ENCODE results near the gene PPP4C. TPM values are rescaled to one million over a fixed set of nuclear protein-coding genes. Genes with fewer than 3 reads are reported as not detected.

The PPP4C gene
- total RNA-seq, 1 experiment from 2014 or later: 163 TPM

DNA sequence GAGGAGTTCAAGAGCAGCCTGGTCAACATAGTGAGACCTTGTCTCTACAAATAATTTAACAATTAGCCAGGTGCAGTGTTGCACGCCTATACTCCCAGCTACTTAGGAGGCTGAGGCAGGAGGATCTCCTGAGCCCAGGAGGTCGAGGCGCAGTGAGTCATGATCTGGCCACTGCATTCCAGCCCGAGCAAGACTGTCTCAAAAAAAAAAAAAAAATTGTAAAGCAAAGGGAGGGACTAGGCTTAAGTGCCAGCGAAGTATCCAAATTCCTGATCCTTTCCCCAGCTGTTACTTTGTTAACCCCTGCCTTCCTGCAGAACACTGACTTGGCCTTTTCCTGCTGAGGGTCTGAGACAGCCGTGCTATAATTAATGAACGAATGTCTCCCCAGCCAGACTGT is 34.9 kb downstream of the PPP4C start:
- Histone ChIP-seq H3K18ac (ENCODE audit: insufficient read length, low read depth, low read length) (no peak overlapping the region), H4K8ac (replicated peaks; ENCODE audit: insufficient read length, low read depth, low read length) (no peak overlapping the region), H3K9me3 (ENCODE audit: control insufficient read depth, low read depth, low read length) (no peaks in the 10 kb centered on the region), H3K23ac (ENCODE audit: insufficient read length, low read depth, low read length) (no peak overlapping the region), H3K9ac (ENCODE audit: extremely low read depth, insufficient read length, low read length) (no peak overlapping the region), H2BK12ac (ENCODE audit: insufficient read length, low read depth, low read length) (no peak overlapping the region), H2BK5ac (ENCODE audit: insufficient read length, low read length) (no peak overlapping the region), H2BK120ac (ENCODE audit: low read depth, low read length, poor library complexity, severe bottlenecking) (no peak overlapping the region), H3K4ac (ENCODE audit: low read depth, low read length) (no peak overlapping the region), H3K27ac (ENCODE audit: insufficient read length, low read depth, low read length) (no peak overlapping the region), H2AFZ (ENCODE audit: low read length) (no peak overlapping the region), H4K91ac (ENCODE audit: insufficient read length, low read depth, low read length) (no peak overlapping the region), H3K4me2 (ENCODE audit: insufficient read depth, insufficient read length, low read length) (no peak overlapping the region), H3K56ac (ENCODE audit: insufficient read length, low read depth, low read length) (no peak overlapping the region), H2BK20ac (ENCODE audit: low read depth, low read length, poor library complexity, severe bottlenecking) (no peak overlapping the region), H3T11ph (ENCODE audit: low read length) (no peak overlapping the region), H2BK15ac (ENCODE audit: low read depth, low read length) (no peak overlapping the region), H3K4me1 (ENCODE audit: insufficient read depth, low read length) (no peaks in the 10 kb centered on the region), H3K23me2 (ENCODE audit: insufficient read length, low read depth, low read length, poor library complexity, severe bottlenecking) (no peaks in the 10 kb centered on the region), H3K79me2 (ENCODE audit: insufficient read depth, low read length) (no peaks in the 10 kb centered on the region), H3K14ac (ENCODE audit: insufficient read depth, low read length) (no peak overlapping the region), H3K27me3 (ENCODE audit: insufficient read depth, low read length) (no peaks in the 10 kb centered on the region), H2AK5ac (ENCODE audit: insufficient read length, low read length) (no peak overlapping the region), H4K20me1 (ENCODE audit: control insufficient read depth, insufficient read depth, insufficient read length) (no peaks in the 10 kb centered on the region), H3K79me1 (ENCODE audit: insufficient read depth, low read depth, low read length, poor library complexity, severe bottlenecking) (no peaks in the 10 kb centered on the region), H4K5ac (ENCODE audit: insufficient read length, low read depth, low read length) (no peak overlapping the region)
- no peak overlapping the region; a peak in 1 of 5 replicates for H3K4me3 Mint-ChIP-seq
- no CpG with 5 or more reads among the region's 7 CpGs for WGBS (ENCODE audit: extremely low coverage, insufficient read length, low lambda C conversion rate)
- TF ChIP-seq, protein P1, sequence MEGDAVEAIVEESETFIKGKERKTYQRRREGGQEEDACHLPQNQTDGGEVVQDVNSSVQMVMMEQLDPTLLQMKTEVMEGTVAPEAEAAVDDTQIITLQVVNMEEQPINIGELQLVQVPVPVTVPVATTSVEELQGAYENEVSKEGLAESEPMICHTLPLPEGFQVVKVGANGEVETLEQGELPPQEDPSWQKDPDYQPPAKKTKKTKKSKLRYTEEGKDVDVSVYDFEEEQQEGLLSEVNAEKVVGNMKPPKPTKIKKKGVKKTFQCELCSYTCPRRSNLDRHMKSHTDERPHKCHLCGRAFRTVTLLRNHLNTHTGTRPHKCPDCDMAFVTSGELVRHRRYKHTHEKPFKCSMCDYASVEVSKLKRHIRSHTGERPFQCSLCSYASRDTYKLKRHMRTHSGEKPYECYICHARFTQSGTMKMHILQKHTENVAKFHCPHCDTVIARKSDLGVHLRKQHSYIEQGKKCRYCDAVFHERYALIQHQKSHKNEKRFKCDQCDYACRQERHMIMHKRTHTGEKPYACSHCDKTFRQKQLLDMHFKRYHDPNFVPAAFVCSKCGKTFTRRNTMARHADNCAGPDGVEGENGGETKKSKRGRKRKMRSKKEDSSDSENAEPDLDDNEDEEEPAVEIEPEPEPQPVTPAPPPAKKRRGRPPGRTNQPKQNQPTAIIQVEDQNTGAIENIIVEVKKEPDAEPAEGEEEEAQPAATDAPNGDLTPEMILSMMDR (conservative IDR thresholded peaks at IDR 0.05): no peak
- no peaks in the 10 kb centered on the region; the same call in 1 of the 2 replicates for H3K27me3 Mint-ChIP-seq (ENCODE audit: low read depth)
- DNase-seq: no peak
- no peaks in the 10 kb centered on the region for H3K9me3 Mint-ChIP-seq
- H3K4me1 Mint-ChIP-seq: peaks cover 2 to 5% of the 10 kb centered on the region in 2 experiments
- no peak overlapping the region for H3K27ac Mint-ChIP-seq
- H3K36me3 Mint-ChIP-seq (ENCODE audit: insufficient read depth in 1 of 3, low read depth in 3 of 3): peaks cover 0 to 22% (median 10%) of the 10 kb centered on the region in 3 experiments; a peak in 3 of 7 replicates
